GM12892 (cell line): ENCODE results near the gene BACH1.

ENCODE experiments used
- DNase-seq: peaks from one replicate; pipeline ENCODE4 v3.0.0; 2011; ENCODE audit not compliant: insufficient read length
- FAIRE-seq: peaks from 2 replicates; lab custom pipeline; 2011; peaks lifted over from hg19 to GRCh38; lab: Jason Lieb, UNC
- POLR2A ChIP-seq: IDR thresholded peaks from 2 replicates; pipeline ENCODE4 v1.6.1; 2011; ENCODE audit warnings: low read depth, low read length, control low read depth
- POLR2AphosphoS5 ChIP-seq: IDR thresholded peaks from 2 replicates; pipeline ENCODE4 v1.6.1; 2011; ENCODE audit warnings: low read depth, low read length, control low read depth
- TAF1 ChIP-seq: IDR thresholded peaks from 2 replicates; pipeline ENCODE4 v1.6.1; 2011; ENCODE audit warnings: low read depth, mild to moderate bottlenecking, control low read depth, low read length, borderline replicate concordance

The BACH1 gene

DNA sequence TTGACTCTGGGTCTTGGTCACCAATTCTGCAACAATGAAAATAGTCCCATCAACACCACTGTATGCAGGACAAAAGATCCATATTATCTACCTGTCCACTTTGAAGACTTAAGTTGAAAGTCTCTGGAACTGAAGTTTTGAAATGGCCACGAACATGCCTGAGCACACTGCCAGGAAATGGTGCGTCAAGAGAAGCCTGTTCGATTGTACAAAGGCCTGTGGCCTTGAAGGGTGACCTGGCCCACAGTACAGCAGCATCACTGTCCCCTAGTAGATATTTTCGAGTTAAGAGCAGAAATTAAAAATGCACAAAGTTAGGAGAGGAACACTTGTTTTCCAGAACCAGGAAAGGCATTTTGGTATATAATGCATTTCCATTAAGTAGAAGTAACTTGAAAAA is 78.5 kb downstream of the BACH1 start:
- DNase-seq (no peak), FAIRE-seq (no peak)
- TF ChIP-seq POLR2A (no peak), POLR2AphosphoS5 (no peak), TAF1 (no peak)

DNA sequence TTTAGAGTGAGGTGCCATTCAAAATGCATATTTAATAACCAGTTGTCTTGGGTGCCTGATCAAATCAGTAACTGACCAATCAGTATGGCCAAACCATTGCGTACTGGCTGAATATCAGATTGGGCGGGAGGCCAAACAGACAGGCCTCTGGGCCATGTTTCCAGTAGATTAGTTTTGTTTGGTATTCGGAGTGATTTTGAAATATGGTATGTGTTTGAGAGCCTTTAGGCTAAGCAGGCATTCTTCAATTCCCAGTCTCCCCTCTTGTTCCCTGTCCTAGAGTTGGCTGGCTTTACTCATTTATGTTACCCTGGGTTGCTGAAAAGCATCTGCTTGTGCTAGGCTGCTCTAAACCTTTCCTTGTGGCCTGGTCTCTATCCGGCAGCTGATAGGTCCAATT is 80.1 kb downstream of the BACH1 start:
- FAIRE-seq (no peak), DNase-seq (no peak)
- TF ChIP-seq TAF1, result no peak
- no peak for TF ChIP-seq POLR2A
- no peak for TF ChIP-seq POLR2AphosphoS5

DNA sequence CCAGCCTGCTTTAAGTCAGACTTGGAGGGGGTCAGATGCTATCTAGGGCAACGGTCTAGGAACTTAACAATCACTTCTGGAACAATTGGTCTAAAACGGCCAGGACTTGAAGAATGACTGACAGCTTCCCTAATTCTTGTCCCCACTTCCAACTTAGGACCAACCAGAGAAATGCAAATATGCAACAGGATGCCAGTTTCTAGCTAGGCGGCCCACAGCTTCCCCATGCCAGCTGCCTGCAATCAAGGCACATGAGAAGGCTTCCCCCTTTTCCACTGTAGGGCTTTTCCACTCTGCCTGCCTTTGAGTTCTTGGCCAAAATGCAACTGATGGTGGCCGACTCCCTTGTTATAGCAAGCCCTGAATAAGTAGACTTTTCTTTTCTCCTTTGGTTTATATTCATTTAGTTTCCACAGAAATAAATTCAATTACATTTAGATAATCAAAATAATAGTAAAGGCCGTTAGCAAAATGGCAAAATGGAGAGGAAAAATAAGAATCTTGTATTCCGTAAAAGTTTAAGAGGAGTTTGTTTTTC is 80.9 kb downstream of the BACH1 start:
- DNase-seq, result no peak
- no peak for FAIRE-seq
- no peak for TF ChIP-seq TAF1
- no peak for TF ChIP-seq POLR2A
- TF ChIP-seq POLR2AphosphoS5, result no peak

DNA sequence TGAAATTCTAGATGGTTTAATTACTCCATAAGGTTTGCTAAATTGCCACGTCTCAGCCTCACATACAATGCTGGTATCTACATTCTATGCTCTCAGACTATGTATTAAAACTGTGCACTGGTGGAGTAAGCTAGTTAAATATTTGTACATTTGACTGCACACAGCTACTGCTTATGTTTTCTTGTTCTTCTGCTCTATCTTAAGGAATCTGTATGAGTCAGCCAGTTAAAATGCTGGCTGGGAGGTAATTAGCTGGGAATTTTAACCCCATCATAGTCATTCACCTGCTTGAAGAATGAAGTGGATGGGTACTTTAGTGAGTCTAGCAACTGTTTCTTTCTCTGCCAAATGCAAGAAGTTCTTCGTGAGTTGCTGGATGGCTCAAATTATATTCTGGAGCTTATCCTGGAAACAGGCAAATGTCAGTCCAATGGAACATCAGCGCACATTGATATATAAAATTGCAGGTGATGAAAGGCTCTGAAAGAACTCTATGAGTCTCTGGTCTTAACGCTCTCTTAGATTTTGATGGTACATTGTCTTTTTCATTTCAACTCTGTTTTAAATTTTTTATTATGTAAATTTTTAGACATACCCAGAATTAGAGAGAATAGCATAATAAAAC is 83.4 kb downstream of the BACH1 start:
- TF ChIP-seq POLR2A (no peak), TAF1 (no peak), POLR2AphosphoS5 (no peak)
- no peak for FAIRE-seq
- no peak for DNase-seq

DNA sequence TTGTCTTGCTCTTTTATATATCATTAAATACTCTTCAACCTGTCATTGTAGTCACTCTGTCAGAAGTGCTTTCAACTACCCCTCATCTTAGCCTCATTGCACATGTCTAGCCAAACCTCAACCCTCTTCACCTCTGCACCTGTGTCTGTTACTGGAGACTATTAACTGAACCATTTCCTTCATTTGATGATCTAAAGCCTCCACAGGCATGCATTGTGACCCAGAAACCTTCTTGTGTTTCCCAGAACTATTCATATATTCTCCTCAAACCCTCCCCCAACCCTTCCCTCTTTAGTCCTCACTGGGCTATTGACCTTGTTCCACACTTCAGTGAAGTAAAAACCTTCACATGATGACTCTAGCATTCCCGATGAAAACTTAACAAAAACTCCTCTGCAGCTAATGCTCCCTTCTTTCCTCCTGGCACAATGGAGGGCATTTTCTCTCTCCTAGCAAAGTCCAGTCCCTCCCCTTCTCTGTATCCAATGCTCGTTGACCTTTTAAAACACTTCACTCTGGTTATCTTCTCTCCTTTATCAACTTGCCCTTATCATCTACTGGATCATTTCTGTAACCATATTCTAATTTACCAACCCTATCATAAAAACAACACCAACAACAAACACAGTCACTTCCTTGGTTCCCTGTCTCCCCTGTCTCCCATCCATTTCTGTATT is 86.1 kb downstream of the BACH1 start:
- DNase-seq, result no peak
- TF ChIP-seq POLR2A, result no peak
- FAIRE-seq, result no peak

DNA sequence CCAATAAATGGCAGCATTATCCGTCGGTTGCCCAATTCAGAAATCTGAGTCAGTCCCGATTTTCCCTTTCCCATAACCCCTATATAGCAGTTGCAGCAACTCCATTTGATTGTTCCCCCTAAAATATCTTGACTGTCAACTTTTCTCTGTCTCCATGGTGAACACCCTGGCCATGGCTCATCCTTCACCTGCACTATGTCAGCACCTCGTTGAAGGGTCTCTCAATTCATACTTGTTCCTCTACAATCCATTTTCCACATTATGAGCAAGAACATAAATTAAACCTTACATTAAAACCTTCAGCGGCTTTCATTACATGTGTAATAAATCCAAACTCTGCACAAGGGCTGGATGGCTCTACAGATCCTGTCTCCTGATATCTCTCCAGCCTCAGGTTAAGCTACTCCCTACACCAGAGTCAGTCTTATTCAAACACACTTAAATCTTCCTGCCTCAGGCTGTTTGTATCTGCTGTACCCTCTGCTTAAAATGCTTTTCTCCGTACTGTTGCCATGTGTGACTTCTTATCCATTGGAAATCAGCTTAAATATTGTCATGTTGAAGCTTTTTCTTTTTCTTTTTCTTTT is 87.3 kb downstream of the BACH1 start:
- TF ChIP-seq POLR2A (no peak), TAF1 (no peak), POLR2AphosphoS5 (no peak)
- DNase-seq (no peak), FAIRE-seq (no peak)

DNA sequence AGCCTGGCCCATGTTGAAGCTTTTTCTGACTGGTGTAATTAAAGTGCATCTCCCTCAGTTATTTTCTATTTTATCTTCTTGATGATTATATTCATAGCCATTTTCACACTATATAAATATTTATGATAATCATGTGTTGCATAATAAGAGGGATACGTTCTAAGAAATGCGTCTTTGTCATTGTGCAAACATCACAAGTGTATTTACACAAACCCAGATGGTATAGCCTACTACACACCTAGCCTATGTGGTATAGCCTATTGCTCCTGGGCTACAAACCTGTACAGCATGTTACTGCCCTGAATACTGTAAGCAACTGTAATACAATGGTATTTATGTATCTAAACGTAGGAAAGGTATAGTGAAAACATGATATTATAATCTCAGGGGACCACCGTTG is 88.1 kb downstream of the BACH1 start:
- no peak for DNase-seq
- FAIRE-seq, result no peak
- TF ChIP-seq POLR2AphosphoS5, result no peak
- TF ChIP-seq POLR2A, result no peak
- TF ChIP-seq TAF1, result no peak

DNA sequence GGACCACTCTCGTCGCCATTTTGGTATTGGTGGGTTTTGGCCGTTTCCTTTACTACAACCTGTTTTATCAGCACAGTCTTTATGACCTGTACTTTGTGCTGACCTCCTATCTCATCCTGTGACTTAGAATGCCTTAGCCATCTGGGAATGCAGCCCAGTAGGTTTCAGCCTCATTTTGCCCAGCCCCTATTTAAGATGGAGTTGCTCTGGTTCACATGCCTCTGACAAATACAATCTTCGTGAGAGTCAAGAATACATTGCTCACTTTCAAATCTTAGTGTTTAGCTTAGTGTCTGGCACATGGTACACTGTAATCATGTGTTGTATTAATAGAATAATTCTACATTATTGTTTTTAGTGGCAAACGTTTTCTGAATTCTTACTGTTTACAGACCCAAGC is 88.9 kb downstream of the BACH1 start:
- TF ChIP-seq POLR2AphosphoS5, result no peak
- TF ChIP-seq TAF1, result no peak
- TF ChIP-seq POLR2A, result no peak
- FAIRE-seq (no peak), DNase-seq (no peak)

DNA sequence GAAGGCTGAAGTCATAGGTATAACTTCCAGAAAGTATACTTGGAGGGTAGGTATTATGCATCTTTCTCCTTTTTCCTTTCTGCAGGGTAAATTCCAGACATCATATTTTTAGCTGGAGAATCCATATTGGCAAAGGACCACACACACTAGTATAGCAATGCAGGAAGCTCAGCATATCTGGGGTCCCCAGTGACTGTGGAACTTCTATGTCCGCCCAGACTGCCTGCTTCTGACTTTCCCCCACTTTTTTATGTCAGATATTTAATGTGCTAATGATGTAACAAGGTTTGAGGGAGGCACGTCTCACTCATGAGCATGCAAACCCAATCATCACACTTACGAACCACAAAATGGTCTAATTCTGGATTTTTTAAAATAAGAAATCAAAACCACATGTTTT is 90.4 kb downstream of the BACH1 start:
- FAIRE-seq (no peak), DNase-seq (no peak)
- TF ChIP-seq POLR2AphosphoS5 (no peak), POLR2A (no peak), TAF1 (no peak)

DNA sequence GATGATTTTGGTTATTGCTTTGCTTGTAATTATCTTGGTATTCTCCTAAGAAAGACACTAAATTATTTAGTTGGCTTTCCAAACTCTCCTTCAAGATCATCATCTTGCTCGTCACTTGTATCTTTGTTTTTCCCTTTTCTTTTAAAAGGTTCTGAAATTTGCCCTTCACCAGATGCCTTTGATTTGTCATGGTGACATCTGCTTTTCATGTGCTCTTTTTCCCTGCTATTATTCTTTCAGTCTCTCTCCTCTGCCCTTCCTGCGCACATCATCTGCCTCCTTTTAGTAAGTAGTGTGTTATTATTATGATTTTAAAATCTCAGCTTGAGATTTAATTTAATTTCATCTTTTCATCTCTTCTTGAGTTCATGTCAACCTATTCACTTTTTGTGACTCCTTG is 92.1 kb downstream of the BACH1 start:
- no peak for DNase-seq
- TF ChIP-seq POLR2AphosphoS5 (no peak), POLR2A (no peak), TAF1 (no peak)
- no peak for FAIRE-seq

DNA sequence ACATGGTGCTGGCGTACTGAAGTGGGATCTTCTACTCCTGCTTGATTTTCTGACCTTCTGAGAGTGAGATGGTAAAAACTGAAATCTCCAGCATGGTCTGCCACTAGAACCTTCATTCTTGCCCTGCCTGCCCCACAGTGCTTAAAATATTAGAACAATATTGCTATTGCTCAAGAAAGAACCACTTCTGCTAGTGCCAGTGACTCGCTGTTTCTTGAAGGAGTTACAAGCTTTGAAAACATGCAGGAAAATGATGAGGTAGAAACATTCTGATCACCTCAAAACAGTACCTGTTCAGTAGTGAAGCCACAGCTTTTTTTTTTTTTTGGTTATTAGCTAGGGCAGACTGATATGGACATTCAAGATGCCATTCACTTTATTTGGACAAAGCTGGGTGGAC is 95.3 kb downstream of the BACH1 start:
- FAIRE-seq, result no peak
- DNase-seq, result no peak
- no peak for TF ChIP-seq POLR2A
- TF ChIP-seq TAF1, result no peak
